K562 treated with DMSO at 1 percent for 48 hours (cell line): ENCODE results near the gene FAM193A. TPM values are rescaled to one million over a fixed set of nuclear protein-coding genes. Genes with fewer than 3 reads are reported as not detected.

Source experiments
- total RNA-seq: library from RNA; unstranded; fragments of 300-600 nt; gene quantifications from 2 replicates; pipeline ENCODE4 v1.2.3, GENCODE V29; 2022; ENCODE audit warnings: low replicate concordance; ENCODE audit errors: extremely low read depth

Gene FAM193A, protein sequence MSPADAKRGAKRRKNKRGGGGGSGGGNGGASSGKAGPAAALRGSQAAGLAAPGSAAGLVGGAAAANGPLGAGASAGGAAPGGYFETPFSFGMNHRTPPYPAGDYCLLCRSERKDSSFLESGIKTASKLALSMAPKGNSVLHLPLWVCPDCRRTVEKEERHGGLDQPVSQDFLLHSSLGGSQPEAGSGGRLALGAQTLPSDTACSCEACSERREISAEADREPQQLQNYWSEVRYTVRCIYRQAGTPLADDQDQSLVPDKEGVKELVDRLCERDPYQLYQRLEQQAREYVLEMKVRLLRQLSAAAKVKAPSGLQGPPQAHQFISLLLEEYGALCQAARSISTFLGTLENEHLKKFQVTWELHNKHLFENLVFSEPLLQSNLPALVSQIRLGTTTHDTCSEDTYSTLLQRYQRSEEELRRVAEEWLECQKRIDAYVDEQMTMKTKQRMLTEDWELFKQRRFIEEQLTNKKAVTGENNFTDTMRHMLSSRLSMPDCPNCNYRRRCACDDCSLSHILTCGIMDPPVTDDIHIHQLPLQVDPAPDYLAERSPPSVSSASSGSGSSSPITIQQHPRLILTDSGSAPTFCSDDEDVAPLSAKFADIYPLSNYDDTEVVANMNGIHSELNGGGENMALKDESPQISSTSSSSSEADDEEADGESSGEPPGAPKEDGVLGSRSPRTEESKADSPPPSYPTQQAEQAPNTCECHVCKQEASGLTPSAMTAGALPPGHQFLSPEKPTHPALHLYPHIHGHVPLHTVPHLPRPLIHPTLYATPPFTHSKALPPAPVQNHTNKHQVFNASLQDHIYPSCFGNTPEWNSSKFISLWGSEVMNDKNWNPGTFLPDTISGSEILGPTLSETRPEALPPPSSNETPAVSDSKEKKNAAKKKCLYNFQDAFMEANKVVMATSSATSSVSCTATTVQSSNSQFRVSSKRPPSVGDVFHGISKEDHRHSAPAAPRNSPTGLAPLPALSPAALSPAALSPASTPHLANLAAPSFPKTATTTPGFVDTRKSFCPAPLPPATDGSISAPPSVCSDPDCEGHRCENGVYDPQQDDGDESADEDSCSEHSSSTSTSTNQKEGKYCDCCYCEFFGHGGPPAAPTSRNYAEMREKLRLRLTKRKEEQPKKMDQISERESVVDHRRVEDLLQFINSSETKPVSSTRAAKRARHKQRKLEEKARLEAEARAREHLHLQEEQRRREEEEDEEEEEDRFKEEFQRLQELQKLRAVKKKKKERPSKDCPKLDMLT (N-terminal part only)
- not detected in 2 replicates for total RNA-seq

DNA sequence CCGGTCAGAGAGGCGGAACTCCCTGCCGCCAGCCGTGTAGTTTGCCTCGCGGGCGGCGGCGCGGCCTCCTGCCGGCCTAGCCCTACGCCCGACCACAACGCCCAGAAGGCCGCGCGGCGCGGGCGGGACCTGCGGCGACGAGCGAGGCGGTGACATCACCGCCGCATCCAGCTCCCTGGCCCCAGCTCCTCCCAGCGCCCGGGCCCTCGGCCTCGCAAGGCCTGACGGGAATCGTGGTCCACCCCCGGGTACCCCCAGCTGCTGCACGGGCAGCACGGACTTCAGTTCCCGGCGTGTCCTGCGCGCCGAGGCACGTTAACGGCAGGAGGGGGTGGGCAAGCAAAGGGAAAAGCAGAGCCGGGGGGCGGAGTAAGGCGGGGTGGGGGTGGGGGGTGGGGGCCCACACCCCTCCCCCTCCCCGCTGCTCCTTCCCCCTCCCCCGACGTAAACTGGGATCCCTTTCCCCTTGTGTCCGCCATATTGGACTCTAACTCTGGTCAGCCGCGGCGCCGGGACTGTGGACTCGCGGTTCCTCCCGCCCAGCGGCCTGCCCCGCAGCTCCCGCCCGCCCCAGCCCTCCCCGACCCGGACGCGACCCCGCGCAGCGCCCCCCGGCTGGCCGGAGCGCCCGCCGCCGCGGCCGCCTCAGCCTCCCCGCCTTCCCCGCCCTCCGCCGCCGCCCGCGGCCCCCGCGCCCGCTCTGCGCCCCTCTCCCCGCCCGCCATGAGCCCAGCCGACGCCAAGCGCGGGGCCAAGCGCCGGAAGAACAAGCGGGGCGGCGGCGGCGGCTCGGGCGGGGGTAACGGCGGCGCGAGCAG lies at the start of gene FAM193A:
Gene FAM193A, plus strand, starts transcription at position 455 of the 818 bp plus-strand sequence. Its CDS starts 269 bp downstream, at position 724.

DNA sequence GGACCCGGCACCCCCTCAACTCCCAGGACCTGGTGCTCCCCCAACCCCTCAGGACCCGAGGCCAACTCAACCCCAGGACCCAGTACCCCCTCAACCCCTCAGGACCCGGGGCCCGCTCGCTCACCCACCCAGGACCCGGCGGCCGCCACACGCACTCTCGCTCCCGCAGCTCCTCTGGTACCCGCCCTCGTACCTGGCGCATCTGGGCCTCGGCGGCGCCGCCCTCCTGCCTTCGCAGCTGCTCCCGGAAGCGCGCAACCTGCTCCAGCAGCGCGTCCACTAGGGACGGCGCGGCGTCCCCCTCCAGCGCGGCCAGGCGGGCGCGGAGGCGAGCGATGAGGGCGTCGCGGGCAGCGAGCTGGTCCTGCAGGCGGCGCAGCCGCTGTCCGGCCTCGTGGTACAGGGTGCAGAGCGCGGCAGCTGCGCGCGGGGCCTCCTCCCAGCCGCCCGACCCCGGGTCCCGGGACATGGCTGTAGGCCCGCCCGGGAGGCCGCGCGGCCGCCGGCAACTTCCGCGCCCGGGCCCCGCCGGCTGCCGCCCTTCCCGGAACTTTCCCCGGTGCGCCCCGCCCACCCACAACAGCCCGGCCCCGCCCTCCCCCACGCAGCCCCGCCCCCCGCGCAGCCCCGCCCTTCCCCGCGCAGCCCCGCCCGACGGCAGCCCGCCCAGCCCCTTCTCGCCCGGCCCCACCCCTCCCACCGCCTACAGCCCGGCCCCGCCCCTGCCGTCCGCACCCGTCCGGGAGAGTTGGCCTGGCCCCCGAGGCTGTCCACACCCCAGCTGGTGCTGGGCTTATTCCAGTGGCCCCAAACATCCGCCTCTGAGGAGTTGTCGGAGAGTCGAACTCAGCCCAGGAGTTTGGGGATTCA lies 219.6 kb downstream of the FAM193A start, which contains the start of gene TNIP2:
Gene TNIP2, minus strand, starts transcription at position 516 of the 870 bp plus-strand sequence. Its CDS starts 47 bp downstream, at position 469.

Other genes starting within 250 kb of the FAM193A start
- gene ZFYVE28, start 118.0 kb upstream of the FAM193A start, total RNA-seq, result not detected in 2 replicates
- not detected in 2 replicates for gene CFAP99, start 117.7 kb upstream of the FAM193A start, total RNA-seq
- not detected in 2 replicates for gene RNF4, start 67.5 kb upstream of the FAM193A start, total RNA-seq
- gene TNIP2, start 219.7 kb downstream of the FAM193A start, total RNA-seq, result not detected in 2 replicates